ENCODE measurements around the gene ITM2C. TPM values are rescaled to one million over a fixed set of nuclear protein-coding genes. Genes with fewer than 3 reads are reported as not detected.

Gene ITM2C
- total RNA-seq, 2 experiments from 2014 or later, result 19.8 to 21.5 TPM

DNA sequence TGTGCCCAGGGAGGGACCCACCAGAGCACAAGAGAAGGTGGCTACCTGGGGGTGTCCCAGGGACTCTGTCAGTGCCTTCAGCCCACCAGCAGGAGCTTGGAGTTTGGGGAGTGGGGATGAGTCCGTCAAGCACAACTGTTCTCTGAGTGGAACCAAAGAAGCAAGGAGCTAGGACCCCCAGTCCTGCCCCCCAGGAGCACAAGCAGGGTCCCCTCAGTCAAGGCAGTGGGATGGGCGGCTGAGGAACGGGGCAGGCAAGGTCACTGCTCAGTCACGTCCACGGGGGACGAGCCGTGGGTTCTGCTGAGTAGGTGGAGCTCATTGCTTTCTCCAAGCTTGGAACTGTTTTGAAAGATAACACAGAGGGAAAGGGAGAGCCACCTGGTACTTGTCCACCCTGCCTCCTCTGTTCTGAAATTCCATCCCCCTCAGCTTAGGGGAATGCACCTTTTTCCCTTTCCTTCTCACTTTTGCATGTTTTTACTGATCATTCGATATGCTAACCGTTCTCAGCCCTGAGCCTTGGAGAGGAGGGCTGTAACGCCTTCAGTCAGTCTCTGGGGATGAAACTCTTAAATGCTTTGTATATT is 14.0 kb downstream of the ITM2C start:
- ATAC-seq (ENCODE audit: poor library complexity) (no peak), DNase-seq (peak in 1 of 14 experiments; percentile 31)
- POLR2A ChIA-PET, result no interaction called here
- peak overlapping the region; percentile 21 for H3K27ac Mint-ChIP-seq
- H3K4me3 Mint-ChIP-seq, result no peak overlapping the region
- H3K36me3 ChIP-seq (ENCODE audit: insufficient read depth, low read length), result peaks cover 26% of the 10 kb centered on the region
- no peak for TF ChIP-seq CTCF (IDR thresholded peaks at IDR 0.05)
- CTCF ChIA-PET, result no interaction called here
- peaks cover 17% of the 10 kb centered on the region for H3K4me1 ChIP-seq (ENCODE audit: insufficient read depth, low read length)
- H3K4me1 Mint-ChIP-seq (ENCODE audit: low read depth), result peaks cover 10% of the 10 kb centered on the region
- no peaks in the 10 kb centered on the region for H3K9me3 Mint-ChIP-seq
- H3K27ac ChIP-seq (ENCODE audit: low read depth in 1 of 2, low read length in 2 of 2), result no peak overlapping the region
- H3K9me3 ChIP-seq (ENCODE audit: control insufficient read depth in 1 of 2, insufficient read depth in 1 of 2, low read length in 2 of 2), result no peaks in the 10 kb centered on the region
- no peaks in the 10 kb centered on the region for H3K27me3 ChIP-seq (ENCODE audit: control insufficient read depth in 1 of 2, insufficient read depth in 2 of 2, low read length in 2 of 2)
- intact Hi-C loops (cut with DNase I, micrococcal nuclease), result no loop called here
- no peak overlapping the region for H3K4me3 ChIP-seq (ENCODE audit: low read length)
- peaks cover 32% of the 10 kb centered on the region for H3K36me3 Mint-ChIP-seq (ENCODE audit: low read depth)
- no peaks in the 10 kb centered on the region for H3K27me3 Mint-ChIP-seq

DNA sequence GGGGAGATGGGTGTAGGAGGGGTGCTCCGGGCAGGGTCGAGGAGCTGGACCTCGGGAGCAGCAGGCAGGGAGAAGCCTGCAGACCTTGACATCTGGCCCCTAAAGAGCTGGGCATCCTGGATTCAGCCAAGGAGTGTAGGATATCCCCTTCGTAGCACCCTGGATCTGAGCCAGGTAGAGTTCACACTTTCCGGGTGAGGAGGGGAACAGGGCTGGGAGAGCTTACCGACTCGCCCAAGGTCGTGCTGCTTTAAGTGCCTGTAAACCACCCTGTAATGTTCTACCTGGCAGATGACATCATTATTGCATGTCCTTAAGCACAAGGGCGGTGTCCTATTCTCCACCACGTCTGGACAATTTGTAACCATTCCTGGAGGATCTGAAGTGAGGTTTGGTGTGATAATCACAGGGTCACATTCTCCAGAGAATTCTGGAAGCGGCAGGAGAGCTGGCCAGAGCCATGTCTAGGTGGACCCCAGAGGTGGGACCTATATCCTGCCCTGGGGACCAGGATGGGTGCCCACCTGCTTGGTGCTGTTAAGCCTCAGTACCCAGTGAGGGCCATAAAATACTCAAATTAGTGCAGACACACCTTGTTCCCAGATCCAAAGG is 14.6 kb downstream of the ITM2C start:
- Mint-ChIP-seq H3K9me3 (no peaks in the 10 kb centered on the region), H3K36me3 (ENCODE audit: low read depth) (peaks cover 32% of the 10 kb centered on the region), H3K4me1 (ENCODE audit: low read depth) (peaks cover 10% of the 10 kb centered on the region), H3K27me3 (no peaks in the 10 kb centered on the region), H3K27ac (peak overlapping the region; percentile 21), H3K4me3 (no peak overlapping the region)
- intact Hi-C loops (cut with DNase I, micrococcal nuclease), result no loop called here
- CTCF ChIA-PET, result no interaction called here
- TF ChIP-seq CTCF (IDR thresholded peaks at IDR 0.05), result no peak
- H3K4me1 ChIP-seq (ENCODE audit: insufficient read depth, low read length), result peaks cover 14% of the 10 kb centered on the region
- POLR2A ChIA-PET, result no interaction called here
- no peaks in the 10 kb centered on the region for H3K9me3 ChIP-seq (ENCODE audit: control insufficient read depth in 1 of 2, insufficient read depth in 1 of 2, low read length in 2 of 2)
- no peak overlapping the region for H3K27ac ChIP-seq (ENCODE audit: low read depth in 1 of 2, low read length in 2 of 2)
- ATAC-seq (ENCODE audit: poor library complexity), result no peak
- H3K4me3 ChIP-seq (ENCODE audit: low read length), result no peak overlapping the region
- no peak for DNase-seq
- H3K27me3 ChIP-seq (ENCODE audit: control insufficient read depth in 1 of 2, insufficient read depth in 2 of 2, low read length in 2 of 2), result no peaks in the 10 kb centered on the region
- peaks cover 23% of the 10 kb centered on the region for H3K36me3 ChIP-seq (ENCODE audit: insufficient read depth, low read length)

DNA sequence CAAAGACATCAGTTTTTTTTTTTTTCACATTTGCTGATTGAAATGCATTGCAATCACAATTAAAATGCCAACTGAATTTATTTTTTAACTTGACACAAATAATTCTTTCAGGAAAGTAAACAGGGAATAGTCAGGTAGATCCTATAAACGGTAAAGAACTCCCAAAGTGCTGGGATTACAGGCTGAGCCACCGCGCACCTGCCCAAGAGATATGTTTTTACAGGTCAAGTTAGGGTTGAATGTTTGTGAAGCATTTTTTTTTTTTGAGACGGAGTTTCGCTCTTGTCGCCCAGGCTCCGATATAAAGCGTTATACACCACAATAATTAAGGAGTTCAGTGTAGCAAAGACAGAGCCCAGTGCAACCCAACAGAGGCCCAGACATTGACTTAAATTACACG is 15.1 kb downstream of the ITM2C start:
- H3K36me3 ChIP-seq (ENCODE audit: insufficient read depth, low read length), result peaks cover 22% of the 10 kb centered on the region
- Mint-ChIP-seq H3K27ac (no peak overlapping the region), H3K4me3 (no peak overlapping the region), H3K27me3 (no peaks in the 10 kb centered on the region), H3K9me3 (no peaks in the 10 kb centered on the region), H3K4me1 (ENCODE audit: low read depth) (peaks cover 10% of the 10 kb centered on the region), H3K36me3 (ENCODE audit: low read depth) (peaks cover 32% of the 10 kb centered on the region)
- H3K4me3 ChIP-seq (ENCODE audit: low read length), result no peak overlapping the region
- intact Hi-C loops (cut with DNase I, micrococcal nuclease), result no loop called here
- no peaks in the 10 kb centered on the region for H3K9me3 ChIP-seq (ENCODE audit: control insufficient read depth in 1 of 2, insufficient read depth in 1 of 2, low read length in 2 of 2)
- POLR2A ChIA-PET, result no interaction called here
- ATAC-seq (ENCODE audit: poor library complexity) (no peak), DNase-seq (no peak)
- H3K27me3 ChIP-seq (ENCODE audit: control insufficient read depth in 1 of 2, insufficient read depth in 2 of 2, low read length in 2 of 2), result no peaks in the 10 kb centered on the region
- no peak for TF ChIP-seq CTCF (IDR thresholded peaks at IDR 0.05)
- H3K27ac ChIP-seq (ENCODE audit: low read depth in 1 of 2, low read length in 2 of 2), result no peak overlapping the region
- peaks cover 14% of the 10 kb centered on the region for H3K4me1 ChIP-seq (ENCODE audit: insufficient read depth, low read length)
- CTCF ChIA-PET, result no interaction called here
